T-cell (primary cell): ENCODE measurements around the gene GALNT6. TPM values are rescaled to one million over a fixed set of nuclear protein-coding genes. Genes with fewer than 3 reads are reported as not detected.

Experiments used
- ATAC-seq, 4 experiments: fragments of 200-7000 bp in 3 of 4; fragments of 150-1000 bp in 1 of 4; cut with Tn5 transposase; replicated peaks in 1 of 4; 1 replicate in 3 of 4; 2 replicates in 1 of 4; pipeline ENCODE4 v1.10.0; 2021; ENCODE audit warnings: moderate library complexity in 3 of 4, mild to moderate bottlenecking in 2 of 4, moderate number of reproducible peaks in 1 of 4
- CTCF ChIA-PET, 2 donors: fragments of 300-600 bp; sonication (Branson Sonifier 250); formaldehyde crosslinking; loops; one replicate each; lab custom pipeline; 2022; ENCODE audit warnings: antibody characterized with exemption in 2 of 2; lab: Charles Lee
- POLR2A ChIA-PET, 2 donors: fragments of 300-600 bp; sonication (Branson Sonifier 250); formaldehyde crosslinking; loops; one replicate each; lab custom pipeline; 2022; ENCODE audit warnings: antibody characterized with exemption in 2 of 2; lab: Charles Lee
- DNase-seq, 35 experiments: peaks; one replicate each; pipeline versions ENCODE4 v3.0.0 to v3.0.0-alpha.2; 2013 to 2023
- H3K27ac ChIP-seq: one replicate; pipeline ENCODE4 v1.5.1; 2013; ENCODE audit warnings: low read length
- H3K27me3 ChIP-seq, 2 experiments: replicated peaks in 1 of 2; 1 replicate in 1 of 2; 2 replicates in 1 of 2; pipeline versions ENCODE4 v1.6.1 to v1.7.0; 2013; ENCODE audit warnings: low read length in 1 of 2, mixed read lengths in 1 of 2; ENCODE audit not compliant: control insufficient read depth in 2 of 2, insufficient read depth in 2 of 2; ENCODE audit errors: extremely low read depth in 1 of 2
- H3K36me3 ChIP-seq, 2 donors: 1 replicate in 1 of 2; 2 replicates in 1 of 2; pipeline versions ENCODE4 v1.6.1 to v1.7.0; 2013; ENCODE audit warnings: low read length in 1 of 2; ENCODE audit not compliant: control insufficient read depth in 2 of 2, insufficient read depth in 1 of 2; ENCODE audit errors: extremely low read depth in 1 of 2
- H3K4me1 ChIP-seq, 2 experiments: 1 replicate in 1 of 2; 2 replicates in 1 of 2; pipeline versions ENCODE4 v1.6.1 to v1.7.0; 2013; ENCODE audit warnings: low read length in 2 of 2, mixed read lengths in 1 of 2; ENCODE audit not compliant: insufficient read depth in 2 of 2, control insufficient read depth in 1 of 2; ENCODE audit errors: extremely low read depth in 1 of 2
- H3K4me3 ChIP-seq, 2 donors: 1 replicate in 1 of 2; 2 replicates in 1 of 2; pipeline versions ENCODE4 v1.5.1 to v1.7.0; 2013; ENCODE audit warnings: mild to moderate bottlenecking in 2 of 2, low read length in 1 of 2, moderate library complexity in 1 of 2; ENCODE audit not compliant: control insufficient read depth in 1 of 2; ENCODE audit errors: extremely low read depth in 1 of 2
- H3K9me3 ChIP-seq: 2 replicates; pipeline ENCODE4 v1.7.0; 2013
- H3K27ac Mint-ChIP-seq, 2 donors: one replicate each; pipeline ENCODE4 v1.8.0; 2020 to 2021; ENCODE audit warnings: mild to moderate bottlenecking in 2 of 2, mixed read lengths in 2 of 2
- H3K27me3 Mint-ChIP-seq, 2 donors: one replicate each; pipeline ENCODE4 v1.8.0; 2021 to 2022; ENCODE audit warnings: mixed read lengths in 2 of 2
- H3K36me3 Mint-ChIP-seq: one replicate; pipeline ENCODE4 v1.8.0; 2021; ENCODE audit warnings: mixed read lengths
- H3K4me1 Mint-ChIP-seq, 3 donors: one replicate each; pipeline ENCODE4 v1.8.0; 2020 to 2022; ENCODE audit warnings: mixed read lengths in 3 of 3, mild to moderate bottlenecking in 1 of 3
- H3K4me3 Mint-ChIP-seq, 3 donors: one replicate each; pipeline ENCODE4 v1.8.0; 2020 to 2022; ENCODE audit warnings: mild to moderate bottlenecking in 3 of 3, mixed read lengths in 3 of 3, moderate library complexity in 3 of 3
- H3K9me3 Mint-ChIP-seq, 3 donors: one replicate each; pipeline ENCODE4 v1.8.0; 2020 to 2022; ENCODE audit warnings: mixed read lengths in 3 of 3
- WGBS: methylation state at CpG from one replicate; pipeline ENCODE4 v1.1.5; 2013; ENCODE audit warnings: missing lambda C conversion rate; ENCODE audit not compliant: insufficient coverage; 5-methylcytosine and 5-hydroxymethylcytosine counted together
- total RNA-seq, 35 experiments: library from RNA in 6 of 35; stranded (reverse) in 6 of 35; fragments of 120-200 nt in 1 of 35; gene quantifications; one replicate each; pipeline versions ENCODE4 v1.2.1 to v1.2.4 and lab custom pipeline; 2013 to 2026

GALNT6 gene
- total RNA-seq, 5 donors from 2014 or later (not counting 1 experiment from before 2014, with no cell fraction given) = 5.3 to 19.6 (median 7.9) TPM

DNA sequence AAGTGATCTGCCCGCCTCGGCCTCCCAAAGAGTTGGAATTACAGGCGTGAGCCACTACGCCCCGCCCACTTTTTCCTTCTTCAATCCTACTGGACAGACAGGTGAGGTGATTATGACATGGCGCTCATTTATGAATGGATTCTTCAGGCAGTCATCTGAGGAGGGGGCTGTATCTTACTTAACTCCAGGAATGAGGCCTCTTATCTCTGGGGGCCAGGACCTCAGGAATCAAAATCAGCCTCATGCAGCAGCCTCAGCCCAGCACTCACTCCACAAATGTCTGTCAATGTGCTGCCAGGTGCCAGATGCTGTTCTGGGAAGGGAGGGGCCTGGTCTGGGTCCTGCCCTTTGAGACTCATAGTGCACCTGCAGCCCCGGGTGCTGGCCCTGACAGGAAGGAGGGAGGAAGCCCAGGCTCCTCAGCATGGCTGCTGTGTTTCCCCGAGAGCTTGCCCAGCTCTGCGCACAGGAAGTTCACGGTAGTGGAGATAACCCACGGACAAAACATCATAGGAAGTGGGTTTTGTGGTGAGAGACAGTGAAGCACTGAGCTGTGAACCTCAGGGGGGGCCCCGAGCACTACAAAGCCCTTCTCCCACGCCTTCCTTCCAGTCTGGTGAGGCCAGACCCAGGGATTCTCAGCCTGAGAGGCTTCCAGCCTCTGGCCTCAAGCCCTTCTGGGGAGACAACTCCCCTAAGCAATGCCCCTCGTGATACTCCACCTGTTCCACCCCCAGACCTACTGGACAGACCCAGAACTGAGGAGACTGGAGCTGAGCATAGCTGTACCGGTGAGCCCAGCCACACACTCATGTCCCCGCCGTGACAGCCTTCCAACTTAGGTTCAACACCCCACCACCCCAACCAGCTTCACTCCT, 22.3 kb downstream of the GALNT6 start:
- Histone ChIP-seq H3K4me1 (peaks cover 16 to 41% of the 10 kb centered on the region in 2 experiments), H3K4me3 (peak overlapping the region; percentile 41 to 54), H3K27ac (peak overlapping the region; percentile 75), H3K36me3 (peaks cover 0 to 3% of the 10 kb centered on the region in 2 donors), H3K9me3 (no peaks in the 10 kb centered on the region), H3K27me3 (peaks cover 0 to under 1% of the 10 kb centered on the region in 2 experiments)
- Mint-ChIP-seq H3K27ac (peak overlapping the region; percentile 25 to 80), H3K27me3 (no peaks in the 10 kb centered on the region), H3K4me1 (peaks cover 49 to 62% (median 52%) of the 10 kb centered on the region in 3 donors), H3K36me3 (peaks cover 20% of the 10 kb centered on the region), H3K4me3 (peak overlapping the region; percentile 38 to 71 (median 64)), H3K9me3 (no peaks in the 10 kb centered on the region)
- ATAC-seq = peak; percentile 92 to 95 (median 94)
- WGBS = 29% methylated on average over 7 of the region's 17 CpGs
- ChIA-PET POLR2A (interaction anchor here in 1 of 2 donors (0.5 to 1.4 kb wide), 4 partner anchors 18 to 286 kb away, joined by 3 to 6 read pairs (median 3); partner anchors contain the start of gene GALNT6), CTCF (interaction anchor here in 1 of 2 donors (0.6 to 1.7 kb wide), 11 partner anchors 20 to 657 kb away, joined by 3 to 9 read pairs (median 3); partner anchors contain the start of gene DAZAP2)
- peak; percentile 68 to 96 (median 92) for DNase-seq

DNA sequence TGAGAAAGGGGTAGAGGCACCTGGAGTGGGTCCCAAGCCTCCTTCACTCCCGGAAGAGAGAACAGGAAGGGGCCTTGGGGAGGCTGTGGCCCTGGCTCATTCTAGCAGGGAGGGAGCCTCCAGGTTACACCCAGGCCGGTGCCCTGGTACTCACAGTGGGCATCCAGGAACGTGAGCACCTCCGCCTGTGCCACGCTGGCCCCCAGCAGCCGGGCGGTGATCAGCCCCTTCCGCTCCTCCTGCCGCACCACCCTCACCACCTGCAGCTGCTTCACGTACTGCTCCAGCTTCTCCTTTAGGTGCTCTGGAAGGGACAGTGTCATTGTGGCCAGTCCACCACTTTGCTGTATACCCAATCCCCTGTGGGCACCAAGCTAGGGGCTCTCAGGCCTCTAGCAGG, 25.9 kb downstream of the GALNT6 start:
- Mint-ChIP-seq H3K9me3 (no peaks in the 10 kb centered on the region), H3K36me3 (peaks cover 17% of the 10 kb centered on the region), H3K27ac (no peak overlapping the region), H3K4me3 (no peak overlapping the region), H3K27me3 (no peaks in the 10 kb centered on the region), H3K4me1 (peaks cover 35 to 40% (median 36%) of the 10 kb centered on the region in 3 donors)
- H3K4me3 ChIP-seq = no peak overlapping the region
- 98% methylated on average over 10 of the region's 10 CpGs for WGBS
- peaks cover 3 to 7% of the 10 kb centered on the region in 2 donors for H3K36me3 ChIP-seq
- POLR2A ChIA-PET = no interaction called here
- CTCF ChIA-PET = no interaction called here
- H3K4me1 ChIP-seq = peaks cover 16 to 30% of the 10 kb centered on the region in 2 experiments
- H3K27me3 ChIP-seq = no peaks in the 10 kb centered on the region
- no peaks in the 10 kb centered on the region for H3K9me3 ChIP-seq
- DNase-seq (no peak), ATAC-seq (no peak)
- H3K27ac ChIP-seq = no peak overlapping the region

DNA sequence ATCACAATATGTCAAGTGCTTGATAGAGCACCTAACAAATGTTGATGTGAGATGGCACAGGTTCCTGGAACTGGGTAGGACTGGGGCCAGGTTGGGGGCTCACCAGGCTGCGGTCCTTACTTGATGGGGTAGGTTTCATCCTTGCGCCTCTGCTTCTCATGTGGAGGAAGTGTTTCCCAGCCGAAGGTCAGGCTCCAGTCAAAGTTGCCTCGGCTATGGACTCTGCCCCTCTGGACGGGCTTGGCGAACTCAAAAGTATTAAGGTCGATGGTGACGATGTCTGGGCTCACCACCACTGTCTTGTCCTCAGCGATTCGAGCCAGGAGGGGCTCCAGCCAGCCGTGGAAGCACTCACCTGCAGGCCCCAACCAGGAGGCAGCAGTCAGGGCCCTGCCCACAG, 27.2 kb downstream of the GALNT6 start:
- H3K27ac Mint-ChIP-seq = no peak overlapping the region
- H3K4me1 ChIP-seq = peaks cover 6 to 18% of the 10 kb centered on the region in 2 experiments
- ChIA-PET CTCF (no interaction called here), POLR2A (no interaction called here)
- H3K9me3 Mint-ChIP-seq = no peaks in the 10 kb centered on the region
- H3K4me1 Mint-ChIP-seq = peaks cover 22 to 27% (median 23%) of the 10 kb centered on the region in 3 donors
- H3K36me3 ChIP-seq = peaks cover 8 to 9% of the 10 kb centered on the region in 2 donors
- ATAC-seq = no peak
- H3K36me3 Mint-ChIP-seq = peaks cover 20% of the 10 kb centered on the region
- DNase-seq = no peak
- H3K4me3 Mint-ChIP-seq = no peak overlapping the region
- H3K9me3 ChIP-seq = no peaks in the 10 kb centered on the region
- no peak overlapping the region for H3K27ac ChIP-seq
- WGBS = 94% methylated on average over 10 of the region's 11 CpGs
- H3K4me3 ChIP-seq = no peak overlapping the region
- no peaks in the 10 kb centered on the region for H3K27me3 Mint-ChIP-seq
- no peaks in the 10 kb centered on the region for H3K27me3 ChIP-seq

DNA sequence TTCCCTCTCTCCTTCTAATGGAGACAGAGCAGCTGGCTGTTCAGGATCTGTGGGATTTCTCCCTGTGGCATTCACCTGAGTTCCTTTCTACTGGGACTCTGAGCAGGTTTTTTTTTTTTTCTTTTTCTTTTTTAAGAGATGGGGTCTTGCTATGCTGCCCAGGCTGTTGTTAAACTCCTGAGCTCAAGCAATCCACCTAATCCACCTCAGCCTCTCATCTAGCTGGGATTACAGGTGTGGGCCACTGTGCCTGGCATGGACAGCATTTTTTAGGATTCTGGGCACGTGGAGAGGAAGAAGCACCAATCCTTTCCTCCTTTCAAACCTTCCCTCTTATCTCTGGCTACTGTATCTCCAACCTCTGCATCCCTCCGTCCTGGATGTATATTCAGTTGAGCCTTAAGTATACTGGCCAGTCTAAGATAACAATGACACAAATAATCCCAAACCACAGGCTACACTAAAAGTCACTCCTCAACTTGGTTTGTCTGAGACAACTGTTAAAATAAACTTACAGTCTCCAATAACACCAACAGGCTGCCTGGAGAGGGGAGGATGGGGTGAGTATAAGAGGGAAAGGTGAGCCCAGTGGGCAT, 28.4 kb downstream of the GALNT6 start:
- peaks cover 0 to 6% of the 10 kb centered on the region in 2 experiments for H3K4me1 ChIP-seq
- H3K9me3 ChIP-seq = no peaks in the 10 kb centered on the region
- DNase-seq = no peak
- Mint-ChIP-seq H3K9me3 (no peaks in the 10 kb centered on the region), H3K4me1 (peaks cover 11 to 17% (median 12%) of the 10 kb centered on the region in 3 donors), H3K27ac (no peak overlapping the region), H3K36me3 (peaks cover 28% of the 10 kb centered on the region), H3K4me3 (no peak overlapping the region), H3K27me3 (no peaks in the 10 kb centered on the region)
- H3K4me3 ChIP-seq = no peak overlapping the region
- ATAC-seq = no peak
- WGBS = 88% methylated on average over 2 of the region's 2 CpGs
- no peaks in the 10 kb centered on the region for H3K27me3 ChIP-seq
- H3K27ac ChIP-seq = no peak overlapping the region
- ChIA-PET CTCF (interaction anchor here in 1 of 2 donors (1.1 kb wide), 1 partner anchor 22 kb away, joined by 3 read pairs; no protein-coding TSS in a partner anchor), POLR2A (no interaction called here)
- peaks cover 10 to 12% of the 10 kb centered on the region in 2 donors for H3K36me3 ChIP-seq

DNA sequence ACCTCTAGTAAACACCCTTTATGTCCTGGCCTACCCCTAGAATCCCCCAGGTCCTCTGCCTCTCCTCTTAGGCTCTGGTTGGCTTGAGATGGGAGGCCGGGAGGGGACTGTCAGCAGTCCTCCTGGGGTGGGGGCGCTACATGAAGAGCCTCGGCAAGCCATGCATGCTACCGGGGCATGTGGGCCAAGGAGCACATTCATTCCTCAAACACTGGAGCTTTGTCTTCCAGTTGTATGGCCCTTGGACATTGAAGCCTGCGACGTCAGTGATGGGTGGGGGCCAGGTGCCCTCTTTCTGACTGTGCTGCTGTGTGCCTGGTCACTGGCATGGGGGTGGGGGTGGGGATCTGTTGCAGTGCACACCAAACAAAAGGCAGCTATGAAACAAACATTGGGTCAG, 28.9 kb downstream of the GALNT6 start:
- peaks cover 29% of the 10 kb centered on the region for H3K36me3 Mint-ChIP-seq
- H3K4me1 Mint-ChIP-seq = peaks cover 6 to 12% (median 6%) of the 10 kb centered on the region in 3 donors
- no peak overlapping the region for H3K4me3 Mint-ChIP-seq
- ChIA-PET CTCF (interaction anchor here in 1 of 2 donors (1.1 kb wide), 1 partner anchor 21 kb away, joined by 3 read pairs; no protein-coding TSS in a partner anchor), POLR2A (no interaction called here)
- no peak for DNase-seq
- H3K27ac Mint-ChIP-seq = no peak overlapping the region
- Histone ChIP-seq H3K9me3 (no peaks in the 10 kb centered on the region), H3K36me3 (peaks cover 14 to 17% of the 10 kb centered on the region in 2 donors), H3K27me3 (no peaks in the 10 kb centered on the region), H3K4me3 (no peak overlapping the region), H3K27ac (no peak overlapping the region), H3K4me1 (peaks cover 0 to under 1% of the 10 kb centered on the region in 2 experiments)
- 100% methylated on average over 2 of the region's 6 CpGs for WGBS
- no peaks in the 10 kb centered on the region for H3K9me3 Mint-ChIP-seq
- no peaks in the 10 kb centered on the region for H3K27me3 Mint-ChIP-seq
- no peak for ATAC-seq
